A549 (cell line): ENCODE data around the gene DUSP28. TPM values are rescaled to one million over a fixed set of nuclear protein-coding genes. Genes with fewer than 3 reads are reported as not detected.
"Not testable (repeated sequence)": the region's sequence is repeated elsewhere in the genome, so short reads cannot be mapped to it uniquely, and the experiment has no call there.

ENCODE experiments used
- ATAC-seq, 2 experiments: fragments of 200-7000 bp in 1 of 2; fragments of >200 bp in 1 of 2; cut with Nextera tagmentation in 1 of 2; cut with Tn5 transposase in 1 of 2; 3 replicates each; pipeline versions ENCODE4 v1.8.0 to v1.9.1; 2018 to 2020; ENCODE audit warnings: mild to moderate bottlenecking in 1 of 2, moderate library complexity in 1 of 2
- CTCF ChIA-PET: fragments of 300-600 bp; sonication (Branson Sonifier 250); formaldehyde crosslinking; extraction: SDS; loops from one replicate; lab custom pipeline; 2021; ENCODE audit warnings: antibody characterized with exemption, inconsistent platforms; lab: Yijun Ruan, JAX
- POLR2A ChIA-PET: fragments of 350-600 bp; formaldehyde crosslinking; extraction: SDS; loops from one replicate; lab custom pipeline; 2021; ENCODE audit warnings: antibody characterized with exemption, inconsistent platforms; lab: Yijun Ruan, JAX
- DNase-seq, 2 experiments: peaks; one replicate each; pipeline versions ENCODE4 v3.0.0 to v3.0.0-alpha.2; 2011 to 2016; ENCODE audit warnings: low read depth in 1 of 2, low spot score in 1 of 2
- FAIRE-seq: peaks from 2 replicates; lab custom pipeline; 2011; peaks lifted over from hg19 to GRCh38; lab: Jason Lieb, UNC
- H3K27ac ChIP-seq, 2 experiments: fragments of >200 bp; sonication (Bioruptor Twin); formaldehyde crosslinking; 3 replicates each; pipeline ENCODE4 v1.5.1; 2016 to 2017
- H3K4me1 ChIP-seq: fragments of >200 bp; sonication (Bioruptor Twin); formaldehyde crosslinking; 3 replicates; pipeline ENCODE4 v1.6.1; 2016
- H3K4me2 ChIP-seq: fragments of >200 bp; sonication (Bioruptor Twin); formaldehyde crosslinking; 3 replicates; pipeline ENCODE4 v1.6.1; 2016
- H3K4me3 ChIP-seq: fragments of >200 bp; sonication (Bioruptor Twin); formaldehyde crosslinking; 3 replicates; pipeline ENCODE4 v1.5.1; 2016
- H3K9me3 ChIP-seq: fragments of >200 bp; sonication (Bioruptor Twin); formaldehyde crosslinking; 3 replicates; pipeline ENCODE4 v1.6.1; 2016
- BCL3 ChIP-seq: fragments of >200 bp; sonication (Bioruptor Twin); formaldehyde crosslinking; IDR thresholded peaks from 3 replicates; pipeline ENCODE4 v1.6.1; 2016
- BHLHE40 ChIP-seq: IDR thresholded peaks from 2 replicates; pipeline ENCODE4 v1.6.1; 2012; ENCODE audit warnings: low read depth, low read length, inconsistent platforms
- CBX8 ChIP-seq: fragments of 200-600 bp; sonication (generic); IDR thresholded peaks from 2 replicates; pipeline ENCODE4 v1.6.1; 2016
- CEBPB ChIP-seq, 2 experiments: fragments of >200 bp in 1 of 2; sonication (Bioruptor Twin) in 1 of 2; formaldehyde crosslinking in 1 of 2; IDR thresholded peaks; 2 replicates each; pipeline ENCODE4 v1.6.1; 2012 to 2016
- CHD4 ChIP-seq: fragments of 200-600 bp; sonication (generic); IDR thresholded peaks from 2 replicates; pipeline ENCODE4 v1.6.1; 2016; ENCODE audit warnings: antibody characterized with exemption, mild to moderate bottlenecking, borderline replicate concordance
- EHMT2 ChIP-seq: fragments of 200-600 bp; sonication (generic); IDR thresholded peaks from 2 replicates; pipeline ENCODE4 v1.6.1; 2016; ENCODE audit warnings: antibody characterized with exemption, low read depth, mild to moderate bottlenecking, moderate library complexity
- ELK1 ChIP-seq: fragments of 150-350 bp; IDR thresholded peaks from 2 replicates; pipeline ENCODE4 v1.6.1; 2014; ENCODE audit warnings: low read depth, mild to moderate bottlenecking, low read length
- FOSL2 ChIP-seq, 2 experiments: fragments of 450-650 bp in 1 of 2; fragments of >200 bp in 1 of 2; sonication (Bioruptor Twin) in 1 of 2; formaldehyde crosslinking; IDR thresholded peaks; 2 replicates each; pipeline versions ENCODE4 v1.5.0 to v1.6.1; 2016 to 2020; ENCODE audit warnings: mild to moderate bottlenecking in 1 of 2, moderate library complexity in 1 of 2
- FOXS1 ChIP-seq: fragments of 250-450 bp; sonication (Bioruptor Pico); IDR thresholded peaks from 2 replicates; pipeline ENCODE4 v1.5.0; 2020; ENCODE audit warnings: mild to moderate bottlenecking, moderate library complexity
- GATA3 ChIP-seq: IDR thresholded peaks from 2 replicates; pipeline ENCODE4 v1.6.1; 2012; ENCODE audit warnings: borderline replicate concordance
- HDAC2 ChIP-seq: fragments of 200-600 bp; sonication (generic); IDR thresholded peaks from 2 replicates; pipeline ENCODE4 v1.6.1; 2016
- HEYL ChIP-seq: fragments of 250-450 bp; sonication (Bioruptor Pico); IDR thresholded peaks from 2 replicates; pipeline ENCODE4 v1.8.0; 2021; ENCODE audit warnings: mild to moderate bottlenecking, moderate library complexity
- HOXB13 ChIP-seq: fragments of 250-450 bp; sonication (Bioruptor Pico); IDR thresholded peaks from 2 replicates; pipeline ENCODE4 v1.5.0; 2020; ENCODE audit warnings: low read depth, mild to moderate bottlenecking, moderate library complexity
- JUN ChIP-seq, 2 experiments: fragments of >200 bp; sonication (Bioruptor Twin); formaldehyde crosslinking; IDR thresholded peaks; 2 replicates in 1 of 2; 3 replicates in 1 of 2; pipeline ENCODE4 v1.6.1; 2016 to 2017
- JUNB ChIP-seq: fragments of >200 bp; sonication (Bioruptor Twin); formaldehyde crosslinking; IDR thresholded peaks from 2 replicates; pipeline ENCODE4 v1.6.1; 2016
- KDM1A ChIP-seq: fragments of 200-600 bp; sonication (generic); IDR thresholded peaks from 2 replicates; pipeline ENCODE4 v1.6.1; 2016; ENCODE audit warnings: low read depth, mild to moderate bottlenecking
- KDM5A ChIP-seq: fragments of 200-600 bp; sonication (generic); IDR thresholded peaks from 2 replicates; pipeline ENCODE4 v1.6.1; 2016; ENCODE audit warnings: antibody characterized with exemption, mild to moderate bottlenecking
- MAFK ChIP-seq: fragments of 450-650 bp; IDR thresholded peaks from 2 replicates; pipeline ENCODE4 v1.6.1; 2014; ENCODE audit not compliant: partially characterized antibody
- MAZ ChIP-seq: fragments of 150-350 bp; IDR thresholded peaks from 2 replicates; pipeline ENCODE4 v1.6.1; 2014; ENCODE audit warnings: antibody characterized with exemption, low read depth, low read length, borderline replicate concordance
- MYC ChIP-seq: IDR thresholded peaks from 2 replicates; pipeline ENCODE4 v1.6.1; 2012; ENCODE audit warnings: mild to moderate bottlenecking, inconsistent platforms, low read length, improper control_type of control experiment, borderline replicate concordance
- NFE2L2 ChIP-seq: fragments of 150-350 bp; conservative IDR thresholded peaks from 2 replicates; pipeline ENCODE4 v1.6.1; 2014; ENCODE audit warnings: low read length
- NPAS2 ChIP-seq: fragments of 250-450 bp; sonication (Bioruptor Pico); IDR thresholded peaks from 2 replicates; pipeline ENCODE4 v1.8.0; 2022; ENCODE audit warnings: mild to moderate bottlenecking, moderate library complexity, borderline replicate concordance
- PHF8 ChIP-seq: fragments of 200-600 bp; sonication (generic); IDR thresholded peaks from 2 replicates; pipeline ENCODE4 v1.6.1; 2016; ENCODE audit warnings: low read depth, mild to moderate bottlenecking, antibody characterized with exemption, moderate library complexity, borderline replicate concordance
- POLR2AphosphoS2 ChIP-seq: conservative IDR thresholded peaks from 2 replicates; pipeline ENCODE4 v1.6.1; 2012; ENCODE audit warnings: low read length, improper control_type of control experiment, inconsistent platforms
- RARB ChIP-seq: fragments of 250-450 bp; sonication (Bioruptor Pico); IDR thresholded peaks from 2 replicates; pipeline ENCODE4 v1.8.0; 2021; ENCODE audit warnings: mild to moderate bottlenecking, moderate library complexity
- REST ChIP-seq: fragments of 200-600 bp; sonication (generic); IDR thresholded peaks from 2 replicates; pipeline ENCODE4 v1.6.1; 2016; ENCODE audit warnings: antibody characterized with exemption, mild to moderate bottlenecking, moderate library complexity
- RFX5 ChIP-seq: fragments of 450-650 bp; IDR thresholded peaks from 2 replicates; pipeline ENCODE4 v1.7.1; 2014; ENCODE audit warnings: antibody characterized with exemption, mild to moderate bottlenecking, moderate library complexity
- SREBF2 ChIP-seq: fragments of 450-650 bp; IDR thresholded peaks from 2 replicates; pipeline ENCODE4 v1.6.1; 2014; ENCODE audit warnings: mild to moderate bottlenecking, moderate library complexity
- TFCP2L1 ChIP-seq: fragments of 250-450 bp; sonication (Bioruptor Pico); IDR thresholded peaks from 2 replicates; pipeline ENCODE4 v1.5.0; 2021; ENCODE audit warnings: mild to moderate bottlenecking
- USF2 ChIP-seq: fragments of 450-650 bp; IDR thresholded peaks from 2 replicates; pipeline ENCODE4 v1.6.1; 2014; ENCODE audit warnings: antibody characterized with exemption
- ZC3H11A ChIP-seq: fragments of 450-650 bp; IDR thresholded peaks from 2 replicates; pipeline ENCODE4 v1.6.1; 2014; ENCODE audit warnings: antibody characterized with exemption, mild to moderate bottlenecking
- ZFP36 ChIP-seq: fragments of 450-650 bp; IDR thresholded peaks from 2 replicates; pipeline ENCODE4 v1.6.1; 2014; ENCODE audit warnings: borderline replicate concordance; ENCODE audit not compliant: partially characterized antibody
- ZNF302 ChIP-seq: fragments of 250-450 bp; sonication (Bioruptor Pico); IDR thresholded peaks from 2 replicates; pipeline ENCODE4 v1.9.0; 2021; ENCODE audit warnings: inconsistent platforms, mild to moderate bottlenecking, moderate library complexity
- ZSCAN20 ChIP-seq: fragments of 250-450 bp; sonication (Bioruptor Pico); IDR thresholded peaks from 2 replicates; pipeline ENCODE4 v1.8.0; 2022; ENCODE audit warnings: mild to moderate bottlenecking, moderate library complexity
- WGBS: methylation state at CpG from one replicate; pipeline ENCODE4 v1.1.6; 2017; ENCODE audit errors: missing lambda C conversion rate; 5-methylcytosine and 5-hydroxymethylcytosine counted together
- polyA plus RNA-seq, 4 experiments: library from polyadenylated mRNA; depleted of rRNA in 3 of 4; stranded (reverse); fragments of >200 nt; fragmentation: RNase III in 1 of 4; extraction: RNeasy Plus Mini Kit Qiagen cat#74134 plus additional on column Dnase treatment in 1 of 4; gene quantifications; 2 replicates in 3 of 4; 3 replicates in 1 of 4; pipeline ENCODE4 v1.2.3, GENCODE V29; 2011 to 2017

DUSP28 gene
- polyA plus RNA-seq, 2 of the 4 experiments (the other 2 are of a cell fraction), result 5.2 to 14.3 TPM

- H3K9me3 ChIP-seq, result no peaks in the 10 kb centered on the region
- TF ChIP-seq USF2 (peak; percentile 6; the same call in 1 of the 2 replicates), NPAS2 (no peak), KDM1A (no peak), REST (no peak), GATA3 (no peak), EHMT2 (no peak), ZC3H11A (no peak), BHLHE40 (no peak), TFCP2L1 (CRISPR knock-in tag) (no peak), ZNF302 (CRISPR knock-in tag) (no peak), FOSL2 (IDR thresholded peaks at IDR 0.05) (no peak), FOSL2 (CRISPR knock-in tag; IDR thresholded peaks at IDR 0.05) (peak; percentile 37; the same call in 1 of the 2 replicates), MAFK (no peak), NFE2L2 (no peak), ZFP36 (no peak), BCL3 (0 out of 3 replicates have a peak, but pooled peaks have one; percentile 37), CEBPB (IDR thresholded peaks at IDR 0.05) (no peak), ZSCAN20 (no peak), HEYL (CRISPR knock-in tag) (no peak), POLR2AphosphoS2 (no peak), JUNB (no peak), RFX5 (no peak), SREBF2 (no peak), MYC (no peak), KDM5A (no peak), PHF8 (no peak), CHD4 (no peak), HDAC2 (no peak), JUN (IDR thresholded peaks at IDR 0.05) (0 out of 5 replicates have a peak, but pooled peaks of 1 of the 2 experiments have one; percentile 2), HOXB13 (no peak), ELK1 (no peak), FOXS1 (no peak), CBX8 (no peak), RARB (CRISPR knock-in tag) (no peak), MAZ (no peak)
- no peak for FAIRE-seq
- ChIA-PET CTCF (interaction anchor here (1.4 to 1.7 kb wide), 2 partner anchors 47 to 329 kb away, joined by 4 to 6 read pairs; no protein-coding TSS in a partner anchor), POLR2A (interaction anchor here (0.9 to 2.2 kb wide), 4 partner anchors 10 to 47 kb away, joined by 3 to 38 read pairs (median 10); partner anchors contain the start of gene CAPN10)
- peaks cover 44% of the 10 kb centered on the region for H3K4me1 ChIP-seq
- ATAC-seq, result peak in 1 of 2 experiments; percentile 5; a peak in 3 of 6 replicates
- H3K4me2 ChIP-seq, result peak overlapping the region; percentile 85
- H3K4me3 ChIP-seq, result peak overlapping the region; percentile 87
- peak overlapping the region; percentile 80 to 100 for H3K27ac ChIP-seq
- peak in 1 of 2 experiments; percentile 53 for DNase-seq
- 3% methylated on average over 14 of the region's 14 CpGs for WGBS
Measured at GRCh38 chr2:240561325-240561971, 1.3 kb downstream of the DUSP28 start.

- DNase-seq, ATAC-seq, H3K4me3 ChIP-seq, H3K4me2 ChIP-seq, H3K27ac ChIP-seq, POLR2A ChIA-PET, H3K9me3 ChIP-seq, FAIRE-seq: not testable (repeated sequence)
- 95% methylated on average over 17 of the region's 17 CpGs for WGBS
- CTCF ChIA-PET, result interaction anchor here (1.1 to 1.3 kb wide), 3 partner anchors 10 to 331 kb away, joined by 4 to 5 read pairs (median 4); no protein-coding TSS in a partner anchor
- peaks cover 55% of the 10 kb centered on the region for H3K4me1 ChIP-seq
Measured at GRCh38 chr2:240563231-240563630, 3.1 kb downstream of the DUSP28 start.
